ENCODE results near the gene NIPAL3. TPM values are rescaled to one million over a fixed set of nuclear protein-coding genes. Genes with fewer than 3 reads are reported as not detected.
"Not testable (repeated sequence)": the region's sequence is repeated elsewhere in the genome, so short reads cannot be mapped to it uniquely, and the experiment has no call there.

NIPAL3 gene
- total RNA-seq, 1 experiment from 2014 or later: 16.6 TPM

GRCh38 chr1:24487455-24487854 lies 71.9 kb downstream of the NIPAL3 start (continued):
- TF ChIP-seq, protein P1, sequence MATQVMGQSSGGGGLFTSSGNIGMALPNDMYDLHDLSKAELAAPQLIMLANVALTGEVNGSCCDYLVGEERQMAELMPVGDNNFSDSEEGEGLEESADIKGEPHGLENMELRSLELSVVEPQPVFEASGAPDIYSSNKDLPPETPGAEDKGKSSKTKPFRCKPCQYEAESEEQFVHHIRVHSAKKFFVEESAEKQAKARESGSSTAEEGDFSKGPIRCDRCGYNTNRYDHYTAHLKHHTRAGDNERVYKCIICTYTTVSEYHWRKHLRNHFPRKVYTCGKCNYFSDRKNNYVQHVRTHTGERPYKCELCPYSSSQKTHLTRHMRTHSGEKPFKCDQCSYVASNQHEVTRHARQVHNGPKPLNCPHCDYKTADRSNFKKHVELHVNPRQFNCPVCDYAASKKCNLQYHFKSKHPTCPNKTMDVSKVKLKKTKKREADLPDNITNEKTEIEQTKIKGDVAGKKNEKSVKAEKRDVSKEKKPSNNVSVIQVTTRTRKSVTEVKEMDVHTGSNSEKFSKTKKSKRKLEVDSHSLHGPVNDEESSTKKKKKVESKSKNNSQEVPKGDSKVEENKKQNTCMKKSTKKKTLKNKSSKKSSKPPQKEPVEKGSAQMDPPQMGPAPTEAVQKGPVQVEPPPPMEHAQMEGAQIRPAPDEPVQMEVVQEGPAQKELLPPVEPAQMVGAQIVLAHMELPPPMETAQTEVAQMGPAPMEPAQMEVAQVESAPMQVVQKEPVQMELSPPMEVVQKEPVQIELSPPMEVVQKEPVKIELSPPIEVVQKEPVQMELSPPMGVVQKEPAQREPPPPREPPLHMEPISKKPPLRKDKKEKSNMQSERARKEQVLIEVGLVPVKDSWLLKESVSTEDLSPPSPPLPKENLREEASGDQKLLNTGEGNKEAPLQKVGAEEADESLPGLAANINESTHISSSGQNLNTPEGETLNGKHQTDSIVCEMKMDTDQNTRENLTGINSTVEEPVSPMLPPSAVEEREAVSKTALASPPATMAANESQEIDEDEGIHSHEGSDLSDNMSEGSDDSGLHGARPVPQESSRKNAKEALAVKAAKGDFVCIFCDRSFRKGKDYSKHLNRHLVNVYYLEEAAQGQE (IDR thresholded peaks at IDR 0.05; ENCODE audit: low read depth): no peak
- TF ChIP-seq EGR1 (IDR thresholded peaks at IDR 0.05; ENCODE audit: low read depth) (no peak), ZNF274 (IDR thresholded peaks at IDR 0.05; ENCODE audit: low read depth, low read length) (no peak), SP1 (IDR thresholded peaks at IDR 0.05; ENCODE audit: low read depth) (no peak), FOSL1 (IDR thresholded peaks at IDR 0.05; ENCODE audit: low read depth) (no peak)

GRCh38 chr1:24488159-24488558 lies 72.6 kb downstream of the NIPAL3 start:
- RAD21 ChIA-PET (ENCODE audit: low non-redundant PET in 1 of 2, low total read pairs in 2 of 2, uncharacterized antibody in 2 of 2, unreplicated experiment in 2 of 2); H4K20me1 ChIP-seq (ENCODE audit: insufficient read depth); BruUV-seq (replicated peaks); DNase-seq (ENCODE audit: low read depth, low spot score); H3K36me3 ChIP-seq (ENCODE audit: control insufficient read depth in 1 of 2, insufficient read depth in 2 of 2, low read length in 2 of 2); intact Hi-C loops (cut with micrococcal nuclease); H3K4me3 ChIP-seq (replicated peaks in 1 of 2; ENCODE audit: low read depth in 1 of 2, low read length in 2 of 2); H2AFZ ChIP-seq (ENCODE audit: low read depth, low read length, poor library complexity, severe bottlenecking); H3K9me3 ChIP-seq (ENCODE audit: control insufficient read depth in 1 of 2, insufficient read depth in 1 of 2, low read depth in 1 of 2, low read length in 2 of 2); H3K4me1 ChIP-seq (ENCODE audit: control insufficient read depth in 1 of 2, insufficient read depth in 2 of 2, low read length in 2 of 2); H3K27ac ChIP-seq (ENCODE audit: low read depth, low read length); H3K27me3 ChIP-seq (ENCODE audit: insufficient read depth, low read length); H3K79me2 ChIP-seq (ENCODE audit: insufficient read depth, low read length); H3K9ac ChIP-seq (ENCODE audit: low read length); H3K4me2 ChIP-seq (ENCODE audit: low read length); CTCF ChIA-PET; ATAC-seq; POLR2A ChIA-PET; H3K9me2 ChIP-seq (ENCODE audit: insufficient read depth): not testable (repeated sequence)

Data from HCT116 (cell line).